ENCODE data around the gene GPATCH8. TPM values are rescaled to one million over a fixed set of nuclear protein-coding genes. Genes with fewer than 3 reads are reported as not detected.

GPATCH8 gene
- total RNA-seq, 2 experiments from 2014 or later = 31.5 to 31.7 TPM

DNA sequence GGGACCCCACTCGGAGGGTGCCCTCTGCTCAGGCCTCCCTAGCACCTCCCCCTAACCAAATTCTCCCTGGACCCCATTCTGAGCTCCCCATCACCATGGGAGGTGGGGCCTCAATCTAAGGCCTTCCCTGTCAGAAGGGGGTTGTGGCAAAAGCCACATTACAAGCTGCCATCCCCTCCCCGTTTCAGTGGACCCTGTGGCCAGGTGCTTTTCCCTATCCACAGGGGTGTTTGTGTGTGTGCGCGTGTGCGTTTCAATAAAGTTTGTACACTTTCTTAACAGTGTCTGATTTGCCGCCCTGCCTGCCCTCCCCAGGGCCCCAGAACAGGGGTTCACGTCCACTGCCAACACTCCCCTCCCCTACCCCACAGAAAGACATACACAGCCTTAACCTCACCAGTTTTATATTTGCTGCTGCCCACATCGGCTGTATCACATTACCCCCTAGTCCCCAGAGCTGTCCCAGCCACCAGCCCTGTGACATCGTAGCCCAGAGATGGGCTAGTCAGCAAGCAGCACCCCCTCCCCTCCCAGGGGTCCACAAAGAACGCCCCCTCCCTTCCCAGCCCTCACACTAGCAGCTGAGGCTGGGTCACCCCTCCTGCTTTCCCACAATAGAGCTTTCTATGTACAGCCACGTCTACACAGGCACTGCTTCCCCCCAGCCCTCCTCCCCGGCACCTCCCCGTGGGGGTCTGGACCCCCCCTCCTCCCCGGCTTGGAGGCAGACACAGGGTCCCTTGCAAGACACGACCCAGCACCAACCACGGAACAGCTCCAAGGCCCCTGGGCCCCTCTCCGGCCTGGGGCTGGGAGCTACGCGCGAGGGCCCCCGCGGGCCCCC, 150.2 kb downstream of the GPATCH8 start:
- Mint-ChIP-seq H3K36me3 (ENCODE audit: low read depth) (peaks cover 5% of the 10 kb centered on the region), H3K9me3 (no peaks in the 10 kb centered on the region), H3K27me3 (ENCODE audit: low read depth) (peaks cover 3% of the 10 kb centered on the region), H3K27ac (no peak overlapping the region), H3K4me1 (ENCODE audit: low read depth) (peaks cover 3% of the 10 kb centered on the region), H3K4me3 (peak overlapping the region; percentile 52)
- CTCF ChIA-PET = interaction anchor here (0.8 to 3.2 kb wide), 9 partner anchors 7 to 143 kb away, joined by 3 to 13 read pairs (median 4); partner anchors contain the start of genes FAM171A2 and GRN
- intact Hi-C loops (cut with micrococcal nuclease) = loop anchor here (5.0 kb wide), 1 partner anchor 231 kb away; the partner anchor contains the start of gene HDAC5
- DNase-seq = no peak

DNA sequence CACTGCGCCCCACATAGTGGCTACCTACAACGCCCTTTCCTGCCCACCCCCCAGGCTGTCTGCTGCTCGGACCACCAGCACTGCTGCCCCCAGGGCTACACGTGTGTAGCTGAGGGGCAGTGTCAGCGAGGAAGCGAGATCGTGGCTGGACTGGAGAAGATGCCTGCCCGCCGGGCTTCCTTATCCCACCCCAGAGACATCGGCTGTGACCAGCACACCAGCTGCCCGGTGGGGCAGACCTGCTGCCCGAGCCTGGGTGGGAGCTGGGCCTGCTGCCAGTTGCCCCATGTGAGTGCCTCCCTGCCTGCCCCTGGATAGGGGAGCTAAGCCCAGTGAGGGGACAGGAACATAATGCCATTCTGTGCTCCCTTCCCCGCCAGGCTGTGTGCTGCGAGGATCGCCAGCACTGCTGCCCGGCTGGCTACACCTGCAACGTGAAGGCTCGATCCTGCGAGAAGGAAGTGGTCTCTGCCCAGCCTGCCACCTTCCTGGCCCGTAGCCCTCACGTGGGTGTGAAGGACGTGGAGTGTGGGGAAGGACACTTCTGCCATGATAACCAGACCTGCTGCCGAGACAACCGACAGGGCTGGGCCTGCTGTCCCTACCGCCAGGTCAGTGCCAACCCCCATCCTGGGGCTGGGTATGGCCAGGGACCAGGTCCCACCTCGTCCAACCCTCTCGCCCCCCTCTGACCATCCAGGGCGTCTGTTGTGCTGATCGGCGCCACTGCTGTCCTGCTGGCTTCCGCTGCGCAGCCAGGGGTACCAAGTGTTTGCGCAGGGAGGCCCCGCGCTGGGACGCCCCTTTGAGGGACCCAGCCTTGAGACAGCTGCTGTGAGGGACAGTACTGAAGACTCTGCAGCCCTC, 151.0 kb downstream of the GPATCH8 start:
- Mint-ChIP-seq H3K4me1 (ENCODE audit: low read depth) (peaks cover 3% of the 10 kb centered on the region), H3K4me3 (no peak overlapping the region), H3K27ac (no peak overlapping the region), H3K36me3 (ENCODE audit: low read depth) (peaks cover 5% of the 10 kb centered on the region), H3K9me3 (no peaks in the 10 kb centered on the region), H3K27me3 (ENCODE audit: low read depth) (peaks cover 3% of the 10 kb centered on the region)
- CTCF ChIA-PET = interaction anchor here (0.6 to 3.2 kb wide), 8 partner anchors 11 to 642 kb away, joined by 3 to 13 read pairs (median 4); partner anchors contain the start of gene FAM171A2
- no peak for DNase-seq
- intact Hi-C loops (cut with micrococcal nuclease) = loop anchor here (5.0 kb wide), 1 partner anchor 230 kb away; the partner anchor contains the start of gene HDAC5

GRCh38 chr17:44351464-44351863, 151.7 kb downstream of the GPATCH8 start:
- peaks cover 3% of the 10 kb centered on the region for H3K4me1 Mint-ChIP-seq (ENCODE audit: low read depth)
- H3K27ac Mint-ChIP-seq = no peak overlapping the region
- no peaks in the 10 kb centered on the region for H3K9me3 Mint-ChIP-seq
- peaks cover 5% of the 10 kb centered on the region for H3K36me3 Mint-ChIP-seq (ENCODE audit: low read depth)
- peaks cover 3% of the 10 kb centered on the region for H3K27me3 Mint-ChIP-seq (ENCODE audit: low read depth)
- CTCF ChIA-PET = interaction anchor here (0.6 to 3.2 kb wide), 9 partner anchors 11 to 643 kb away, joined by 3 to 13 read pairs (median 5); partner anchors contain the start of gene FAM171A2
- no peak for DNase-seq
- no peak overlapping the region for H3K4me3 Mint-ChIP-seq
- intact Hi-C loops (cut with micrococcal nuclease) = loop anchor here (5.0 kb wide), 1 partner anchor 229 kb away; the partner anchor contains the start of gene HDAC5

GRCh38 chr17:44350733-44351226, 152.4 kb downstream of the GPATCH8 start:
- DNase-seq = peak; percentile 81
- H3K4me3 Mint-ChIP-seq = no peak overlapping the region
- CTCF ChIA-PET = interaction anchor here (0.6 to 3.2 kb wide), 12 partner anchors 9 to 180 kb away, joined by 3 to 13 read pairs (median 4); partner anchors contain the start of gene FAM171A2
- no peak overlapping the region for H3K27ac Mint-ChIP-seq
- no peaks in the 10 kb centered on the region for H3K9me3 Mint-ChIP-seq
- peaks cover 8% of the 10 kb centered on the region for H3K4me1 Mint-ChIP-seq (ENCODE audit: low read depth)
- intact Hi-C loops (cut with micrococcal nuclease) = loop anchor here (5.0 kb wide), 1 partner anchor 228 kb away; the partner anchor contains the start of gene HDAC5
- peaks cover 5% of the 10 kb centered on the region for H3K36me3 Mint-ChIP-seq (ENCODE audit: low read depth)
- peaks cover 3% of the 10 kb centered on the region for H3K27me3 Mint-ChIP-seq (ENCODE audit: low read depth)

DNA sequence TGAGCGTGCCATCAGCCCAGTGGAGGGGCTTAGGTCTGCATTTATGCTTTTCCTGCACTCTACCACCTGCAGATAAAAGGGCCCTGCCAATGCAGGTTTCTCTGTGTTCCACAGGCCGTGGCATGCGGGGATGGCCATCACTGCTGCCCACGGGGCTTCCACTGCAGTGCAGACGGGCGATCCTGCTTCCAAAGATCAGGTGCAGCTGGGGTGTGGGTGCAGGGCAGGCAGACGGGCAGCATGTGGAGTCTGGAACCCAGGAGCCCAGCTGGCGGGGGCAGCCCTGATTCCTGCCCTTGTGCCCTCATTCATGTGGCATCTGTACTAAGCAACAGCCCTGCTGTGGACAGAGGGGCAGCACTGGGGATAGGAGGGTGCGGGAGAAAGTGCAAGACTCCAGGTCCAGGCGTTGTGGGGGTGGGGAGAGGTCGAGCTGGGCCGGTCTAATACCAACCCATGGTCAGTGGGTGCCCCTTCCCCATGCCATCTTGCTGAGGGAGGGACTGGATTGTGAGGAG, 153.6 kb downstream of the GPATCH8 start:
- no peak for DNase-seq
- Mint-ChIP-seq H3K36me3 (ENCODE audit: low read depth) (peaks cover 5% of the 10 kb centered on the region), H3K4me1 (ENCODE audit: low read depth) (peaks cover 13% of the 10 kb centered on the region), H3K9me3 (no peaks in the 10 kb centered on the region), H3K4me3 (no peak overlapping the region), H3K27ac (no peak overlapping the region), H3K27me3 (ENCODE audit: low read depth) (peaks cover 3% of the 10 kb centered on the region)
- CTCF ChIA-PET = interaction anchor here (0.7 to 3.2 kb wide), 7 partner anchors 8 to 174 kb away, joined by 3 to 13 read pairs (median 6); partner anchors contain the start of gene FAM171A2
- intact Hi-C loops (cut with micrococcal nuclease) = loop anchor here (5.0 kb wide), 3 partner anchors 227 to 407 kb away; partner anchors contain the start of genes HDAC5, LSM12 and PPY

DNA sequence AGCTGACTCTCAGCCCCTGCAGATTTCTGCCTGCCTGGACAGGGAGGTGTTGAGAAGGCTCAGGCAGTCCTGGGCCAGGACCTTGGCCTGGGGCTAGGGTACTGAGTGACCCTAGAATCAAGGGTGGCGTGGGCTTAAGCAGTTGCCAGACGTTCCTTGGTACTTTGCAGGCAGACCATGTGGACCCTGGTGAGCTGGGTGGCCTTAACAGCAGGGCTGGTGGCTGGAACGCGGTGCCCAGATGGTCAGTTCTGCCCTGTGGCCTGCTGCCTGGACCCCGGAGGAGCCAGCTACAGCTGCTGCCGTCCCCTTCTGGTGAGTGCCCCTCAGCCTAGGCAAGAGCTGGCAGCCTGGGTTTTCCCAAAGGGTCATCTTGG, 154.2 kb downstream of the GPATCH8 start:
- Mint-ChIP-seq H3K27ac (no peak overlapping the region), H3K27me3 (ENCODE audit: low read depth) (peaks cover 3% of the 10 kb centered on the region), H3K4me3 (no peak overlapping the region), H3K4me1 (ENCODE audit: low read depth) (peaks cover 13% of the 10 kb centered on the region), H3K9me3 (no peaks in the 10 kb centered on the region), H3K36me3 (ENCODE audit: low read depth) (peaks cover 5% of the 10 kb centered on the region)
- no peak for DNase-seq
- CTCF ChIA-PET = interaction anchor here (2.6 to 3.2 kb wide), 2 partner anchors 14 to 139 kb away, joined by 13 read pairs; partner anchors contain the start of gene FAM171A2
- intact Hi-C loops (cut with micrococcal nuclease) = loop anchor here (5.0 kb wide), 2 partner anchors 282 to 407 kb away; partner anchors contain the start of genes LSM12 and PPY

DNA sequence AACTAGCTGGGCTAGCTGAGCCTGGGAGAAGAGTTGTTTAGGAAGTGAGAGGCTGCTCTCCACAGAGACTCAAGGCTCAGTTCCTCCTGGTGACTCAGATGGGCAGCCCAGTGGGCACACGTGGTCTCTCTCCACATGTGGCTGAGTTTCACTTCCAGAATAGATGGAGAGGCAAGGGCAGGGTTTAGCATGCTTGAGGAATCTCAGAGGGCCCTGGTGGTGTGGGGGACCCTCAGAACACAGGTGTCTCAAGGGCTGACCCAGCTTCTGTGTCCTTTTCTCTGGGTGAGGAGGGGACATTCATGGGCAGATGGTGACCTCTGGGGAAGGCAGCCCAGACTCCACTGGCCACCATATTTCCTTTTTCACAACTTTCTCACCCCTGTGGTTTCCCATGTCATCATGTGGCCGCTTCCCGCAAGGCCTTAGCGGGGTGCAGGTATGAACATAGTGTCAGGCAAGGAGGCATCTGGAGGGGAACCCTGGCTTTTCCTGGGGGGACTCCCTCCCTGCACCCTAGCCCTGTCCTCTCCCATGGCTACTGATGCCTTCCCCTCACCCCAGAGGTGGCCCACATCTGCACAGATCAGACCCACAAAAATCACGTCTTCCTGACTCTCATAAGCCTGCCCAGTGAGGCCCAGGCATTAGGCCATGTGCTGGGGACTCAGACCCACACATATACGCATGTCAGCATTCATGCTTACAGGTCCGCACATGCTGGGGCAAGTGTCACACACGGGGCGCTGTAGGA, 154.8 kb downstream of the GPATCH8 start:
- CTCF ChIA-PET = interaction anchor here (0.8 to 3.2 kb wide), 3 partner anchors 14 to 138 kb away, joined by 4 to 13 read pairs (median 13); partner anchors contain the start of gene FAM171A2
- no peak overlapping the region for H3K27ac Mint-ChIP-seq
- intact Hi-C loops (cut with micrococcal nuclease) = loop anchor here (5.0 kb wide), 2 partner anchors 281 to 406 kb away; partner anchors contain the start of genes LSM12 and PPY
- H3K4me3 Mint-ChIP-seq = no peak overlapping the region
- peaks cover 13% of the 10 kb centered on the region for H3K4me1 Mint-ChIP-seq (ENCODE audit: low read depth)
- H3K9me3 Mint-ChIP-seq = no peaks in the 10 kb centered on the region
- peaks cover 3% of the 10 kb centered on the region for H3K27me3 Mint-ChIP-seq (ENCODE audit: low read depth)
- no peak for DNase-seq
- H3K36me3 Mint-ChIP-seq (ENCODE audit: low read depth) = peaks cover 5% of the 10 kb centered on the region

Other genes with a start within 250 kb of the GPATCH8 start
- gene SLC4A1, start 235.3 kb downstream of the GPATCH8 start, total RNA-seq = not detected
- under 1 TPM in 1 of 2 experiments, not detected in 1; 0.17 TPM for gene RUNDC3A, start 194.8 kb downstream of the GPATCH8 start, total RNA-seq
- 100 to 1,000 TPM; 146 to 149 TPM for gene SLC25A39, start 178.6 kb downstream of the GPATCH8 start, total RNA-seq
- 10 to 100 TPM; 47.1 to 50.5 TPM for gene GRN, start 158.1 kb downstream of the GPATCH8 start, total RNA-seq
- under 1 TPM; 0.12 to 0.21 TPM for gene FAM171A2, start 139.6 kb downstream of the GPATCH8 start, total RNA-seq
- 1 to 10 TPM in 1 of 2 experiments, under 1 TPM in 1; 0.31 to 1.1 TPM for gene ITGA2B, start 113.8 kb downstream of the GPATCH8 start, total RNA-seq
- not detected for gene FZD2, start 54.1 kb upstream of the GPATCH8 start, total RNA-seq
- under 1 TPM in 1 of 2 experiments, not detected in 1; 0.05 TPM for gene MEIOC, start 153.1 kb upstream of the GPATCH8 start, total RNA-seq
- gene CCDC43, start 186.4 kb upstream of the GPATCH8 start, total RNA-seq = 10 to 100 TPM; 29.1 to 31.8 TPM
- 10 to 100 TPM; 28.5 to 29.5 TPM for gene DBF4B, start 205.3 kb upstream of the GPATCH8 start, total RNA-seq

Data from activated naive CD4-positive, alpha-beta T cell treated with anti-CD3 and anti-CD28 coated beads for 36 hours (primary cell).